H1 (cell line): ENCODE data around the gene CIDEA. TPM values are rescaled to one million over a fixed set of nuclear protein-coding genes. Genes with fewer than 3 reads are reported as not detected.

Source experiments
- CTCF ChIA-PET: fragments of 300-600 bp; sonication (Branson Sonifier 250); formaldehyde crosslinking; loops from one replicate; lab custom pipeline; 2021; ENCODE audit not compliant: partially characterized antibody; lab: Charles Lee
- POLR2A ChIA-PET: fragments of 300-600 bp; sonication (Branson Sonifier 250); formaldehyde crosslinking; loops from one replicate; lab custom pipeline; 2021; ENCODE audit warnings: inconsistent platforms; ENCODE audit not compliant: partially characterized antibody; lab: Charles Lee
- DNase-seq, 2 experiments: peaks; one replicate each; pipeline versions ENCODE4 v3.0.0 to v3.0.0-alpha.2; 2010 to 2022; ENCODE audit warnings: low spot score in 2 of 2, low read depth in 1 of 2, mixed read lengths in 1 of 2
- FAIRE-seq: peaks from 2 replicates; lab custom pipeline; 2011; peaks lifted over from hg19 to GRCh38; lab: Jason Lieb, UNC
- H2AFZ ChIP-seq: 2 replicates; pipeline ENCODE4 v1.8.1; 2012; ENCODE audit warnings: low read length, inconsistent platforms
- H2AK5ac ChIP-seq: 2 replicates; pipeline ENCODE4 v1.6.1; 2013; ENCODE audit warnings: low read depth, low read length
- H2BK120ac ChIP-seq: replicated peaks from 2 replicates; pipeline ENCODE3; 2013; ENCODE audit warnings: low read depth, low read length, inconsistent platforms
- H2BK12ac ChIP-seq: 2 replicates; pipeline ENCODE4 v1.6.1; 2013; ENCODE audit warnings: low read depth, low read length
- H2BK15ac ChIP-seq: 2 replicates; pipeline ENCODE4 v1.6.1; 2013; ENCODE audit warnings: low read length
- H2BK20ac ChIP-seq: 2 replicates; pipeline ENCODE4 v1.6.1; 2013; ENCODE audit warnings: low read length
- H2BK5ac ChIP-seq: 2 replicates; pipeline ENCODE4 v1.6.1; 2013; ENCODE audit warnings: low read depth, low read length
- H3K14ac ChIP-seq: 2 replicates; pipeline ENCODE4 v1.6.1; 2013; ENCODE audit warnings: inconsistent platforms; ENCODE audit not compliant: insufficient read length
- H3K18ac ChIP-seq: 2 replicates; pipeline ENCODE4 v1.6.1; 2013; ENCODE audit warnings: low read length; ENCODE audit errors: extremely low read depth
- H3K23ac ChIP-seq: 2 replicates; pipeline ENCODE4 v1.6.1; 2013; ENCODE audit warnings: inconsistent platforms; ENCODE audit not compliant: insufficient read length
- H3K23me2 ChIP-seq: 2 replicates; pipeline ENCODE4 v1.6.1; 2013; ENCODE audit warnings: low read depth, low read length
- H3K27ac ChIP-seq: 2 replicates; pipeline ENCODE4 v1.6.1; 2011; ENCODE audit warnings: low read depth, low read length, inconsistent platforms
- H3K27me3 ChIP-seq, 4 experiments: replicated peaks in 1 of 4; 1 replicate in 1 of 4; 2 replicates in 3 of 4; pipeline versions ENCODE4 v1.6.1 to v1.8.1; 2011 to 2013; ENCODE audit warnings: low read length in 3 of 4, mild to moderate bottlenecking in 3 of 4, inconsistent platforms in 2 of 4, mixed read lengths in 2 of 4, moderate library complexity in 1 of 4; ENCODE audit not compliant: control insufficient read depth in 3 of 4, insufficient read depth in 3 of 4; ENCODE audit errors: extremely low read depth in 1 of 4
- H3K36me3 ChIP-seq, 4 experiments: 2 replicates each; pipeline versions ENCODE4 v1.6.1 to v1.8.1; 2011 to 2013; ENCODE audit warnings: mild to moderate bottlenecking in 4 of 4, low read length in 3 of 4, moderate library complexity in 2 of 4, control low read depth in 1 of 4, inconsistent platforms in 1 of 4; ENCODE audit not compliant: insufficient read depth in 4 of 4, control insufficient read depth in 2 of 4
- H3K4ac ChIP-seq: replicated peaks from 2 replicates; pipeline ENCODE3; 2013; ENCODE audit warnings: low read length, low read depth, mixed read lengths, inconsistent platforms; ENCODE audit not compliant: insufficient read length
- H3K4me1 ChIP-seq, 4 experiments: replicated peaks in 1 of 4; 1 replicate in 1 of 4; 2 replicates in 3 of 4; pipeline versions ENCODE4 v1.6.1 to v1.8.1; 2011 to 2013; ENCODE audit warnings: low read length in 3 of 4, inconsistent platforms in 2 of 4, mixed read lengths in 1 of 4; ENCODE audit not compliant: insufficient read depth in 4 of 4, control insufficient read depth in 3 of 4
- H3K4me2 ChIP-seq, 2 experiments: 2 replicates each; pipeline versions ENCODE4 v1.6.1 to v1.8.1; 2011 to 2013; ENCODE audit warnings: low read depth in 2 of 2, low read length in 2 of 2, control low read depth in 1 of 2, inconsistent platforms in 1 of 2, mild to moderate bottlenecking in 1 of 2; ENCODE audit not compliant: insufficient read depth in 1 of 2
- H3K4me3 ChIP-seq, 4 experiments: fragments of 200-600, 300-600 bp in 1 of 4; sonication (generic), shearing (Covaris generic), sonication (Bioruptor Twin) in 1 of 4; 2 replicates each; pipeline versions ENCODE4 v1.5.1 to v1.8.1; 2011 to 2016; ENCODE audit warnings: low read length in 4 of 4, low read depth in 3 of 4, control low read depth in 2 of 4, inconsistent platforms in 2 of 4, mild to moderate bottlenecking in 2 of 4, mixed read lengths in 1 of 4, moderate library complexity in 1 of 4; ENCODE audit not compliant: insufficient read depth in 2 of 4; ENCODE audit errors: extremely low read depth in 1 of 4
- H3K56ac ChIP-seq: replicated peaks from 2 replicates; pipeline ENCODE3; 2013; ENCODE audit warnings: low read depth, mild to moderate bottlenecking, mixed read lengths, low read length, inconsistent platforms; ENCODE audit not compliant: insufficient read length
- H3K79me1 ChIP-seq: 2 replicates; pipeline ENCODE4 v1.6.1; 2013; ENCODE audit warnings: low read depth, low read length, control low read depth
- H3K79me2 ChIP-seq, 2 experiments: 2 replicates each; pipeline versions ENCODE4 v1.6.1 to v1.8.1; 2012 to 2013; ENCODE audit warnings: low read length in 2 of 2, mild to moderate bottlenecking in 2 of 2, inconsistent platforms in 1 of 2; ENCODE audit not compliant: insufficient read depth in 2 of 2, control insufficient read depth in 1 of 2
- H3K9ac ChIP-seq, 4 experiments: replicated peaks in 1 of 4; 1 replicate in 1 of 4; 2 replicates in 3 of 4; pipeline versions ENCODE4 v1.6.1 to v1.8.1; 2011 to 2013; ENCODE audit warnings: low read depth in 3 of 4, low read length in 3 of 4, control low read depth in 2 of 4, mild to moderate bottlenecking in 2 of 4, moderate library complexity in 2 of 4, inconsistent platforms in 1 of 4; ENCODE audit errors: extremely low read depth in 1 of 4
- H3K9me3 ChIP-seq, 2 experiments: 2 replicates each; pipeline versions ENCODE4 v1.6.1 to v1.8.1; 2012 to 2013; ENCODE audit warnings: mild to moderate bottlenecking in 2 of 2, moderate library complexity in 2 of 2, control low read depth in 1 of 2, inconsistent platforms in 1 of 2, low read depth in 1 of 2, low read length in 1 of 2, mixed read lengths in 1 of 2; ENCODE audit not compliant: insufficient read depth in 2 of 2
- H4K20me1 ChIP-seq, 2 experiments: replicated peaks in 1 of 2; 2 replicates each; pipeline versions ENCODE3 to v1.8.1; 2011 to 2013; ENCODE audit warnings: inconsistent platforms in 2 of 2, low read length in 2 of 2, mild to moderate bottlenecking in 1 of 2; ENCODE audit not compliant: insufficient read depth in 2 of 2, control insufficient read depth in 1 of 2
- H4K5ac ChIP-seq: 2 replicates; pipeline ENCODE4 v1.6.1; 2013; ENCODE audit warnings: low read length, low read depth, mixed read lengths, inconsistent platforms; ENCODE audit not compliant: insufficient read length
- H4K8ac ChIP-seq: 2 replicates; pipeline ENCODE4 v1.8.0; 2013; ENCODE audit warnings: mild to moderate bottlenecking, moderate library complexity, low read length, inconsistent platforms; ENCODE audit not compliant: insufficient read depth; ENCODE audit errors: extremely low read depth
- H4K91ac ChIP-seq: replicated peaks from 2 replicates; pipeline ENCODE3; 2013; ENCODE audit warnings: low read length, mixed read lengths, inconsistent platforms; ENCODE audit not compliant: insufficient read length
- ATF3 ChIP-seq: IDR thresholded peaks from 2 replicates; pipeline ENCODE4 v1.6.1; 2011; ENCODE audit warnings: low read depth, mild to moderate bottlenecking, low read length; ENCODE audit not compliant: insufficient read depth
- CREB1 ChIP-seq: IDR thresholded peaks from 2 replicates; pipeline ENCODE4 v1.6.1; 2012; ENCODE audit warnings: inconsistent platforms
- CTCF ChIP-seq, 3 experiments: IDR thresholded peaks; 1 replicate in 2 of 3; 2 replicates in 1 of 3; pipeline versions ENCODE4 v1.5.1 to v1.6.1; 2011; ENCODE audit warnings: low read length in 3 of 3, mild to moderate bottlenecking in 3 of 3, inconsistent platforms in 2 of 3, low read depth in 1 of 3, moderate library complexity in 1 of 3; ENCODE audit not compliant: insufficient read depth in 1 of 3; ENCODE audit errors: control extremely low read depth in 1 of 3
- JUND ChIP-seq: IDR thresholded peaks from 2 replicates; pipeline ENCODE4 v1.6.1; 2011; ENCODE audit warnings: mild to moderate bottlenecking, improper control_type of control experiment, low read length
- KDM5A ChIP-seq: fragments of 200-600 bp; IDR thresholded peaks from 2 replicates; pipeline ENCODE4 v1.7.1; 2012; ENCODE audit warnings: mild to moderate bottlenecking, low read length, inconsistent platforms, mixed read lengths
- TAF7 ChIP-seq: optimal IDR thresholded peaks from 2 replicates; pipeline ENCODE3; 2011; ENCODE audit warnings: low read depth, mild to moderate bottlenecking, inconsistent platforms, low read length, moderate library complexity, borderline replicate concordance
- WGBS, 2 experiments: shearing (Covaris generic) in 1 of 2; methylation state at CpG; one replicate each; pipeline versions ENCODE4 v1.1.6 to v1.1.7; 2013 to 2015; ENCODE audit warnings: low lambda C conversion rate in 2 of 2, mixed read lengths in 2 of 2, inconsistent platforms in 1 of 2, low coverage in 1 of 2, missing lambda C conversion rate in 1 of 2; ENCODE audit not compliant: insufficient replicate concordance in 2 of 2, insufficient coverage in 1 of 2, insufficient read length in 1 of 2; ENCODE audit errors: extremely low coverage in 1 of 2, missing lambda C conversion rate in 1 of 2; 5-methylcytosine and 5-hydroxymethylcytosine counted together
- polyA plus RNA-seq, 7 experiments: library from polyadenylated mRNA; depleted of rRNA in 3 of 7; stranded (reverse) in 5 of 7; unstranded in 2 of 7; fragments of >200 nt in 5 of 7; fragments of 200-250 nt in 2 of 7; gene quantifications; 1 replicate in 5 of 7; 2 replicates in 1 of 7; 4 replicates in 1 of 7; pipeline versions ENCODE4 v1.2.1 to v1.2.3, GENCODE V29; 2011 to 2013; ENCODE audit warnings: missing spikeins in 2 of 7, mixed read lengths in 2 of 7
- total RNA-seq: library from RNA; stranded (reverse); fragmentation: NEBNext Ultra II Directional; extraction: Animal tissue kit (Norgen Biotek cat#: 25700); gene quantifications from 2 replicates; pipeline ENCODE4 v1.2.1, GENCODE V29; 2021

CIDEA gene
- total and polyA plus RNA-seq, 2 of the 8 experiments (the other 6 are each of a cell fraction or from before 2014, with no cell fraction given): not detected

GRCh38 chr18:12252061-12252460 is 2.1 kb upstream of the CIDEA start:
- H4K8ac ChIP-seq: no peak overlapping the region
- H3K9me3 ChIP-seq: no peaks in the 10 kb centered on the region
- H3K14ac ChIP-seq: no peak overlapping the region
- no peak overlapping the region for H4K5ac ChIP-seq
- H3K18ac ChIP-seq: no peak overlapping the region
- H2BK5ac ChIP-seq: no peak overlapping the region
- ChIA-PET POLR2A (no interaction called here), CTCF (interaction anchor here (0.9 to 2.3 kb wide), 5 partner anchors 15 to 158 kb away, joined by 3 to 10 read pairs (median 4); partner anchors contain the start of gene ANKRD62)
- H3K4me3 ChIP-seq: no peak overlapping the region
- TF ChIP-seq KDM5A (no peak), CREB1 (no peak), TAF7 (no peak), CTCF (IDR thresholded peaks at IDR 0.05; ENCODE audit: control extremely low read depth in 1 of 3, insufficient read depth in 1 of 3, low read depth in 1 of 3, low read length in 3 of 3) (no peak), ATF3 (no peak), JUND (no peak)
- H2BK12ac ChIP-seq: no peak overlapping the region
- H3K9ac ChIP-seq: no peak overlapping the region
- no peaks in the 10 kb centered on the region for H3K36me3 ChIP-seq
- no peak overlapping the region for H2AFZ ChIP-seq
- peaks cover 1 to 2% of the 10 kb centered on the region in 2 experiments for H4K20me1 ChIP-seq
- 89% methylated on average over 6 of the region's 6 CpGs; no CpG with 5 or more reads in 1 of the 2 experiments for WGBS, 2 experiments
- DNase-seq (no peak), FAIRE-seq (no peak)
- no peak overlapping the region for H2BK20ac ChIP-seq
- H3K56ac ChIP-seq: no peak overlapping the region
- H3K23me2 ChIP-seq: peaks cover 18% of the 10 kb centered on the region; the same call in 1 of the 2 replicates
- peaks cover 2 to 11% (median 6%) of the 10 kb centered on the region in 4 experiments for H3K4me1 ChIP-seq
- no peak overlapping the region for H4K91ac ChIP-seq
- no peak overlapping the region for H3K4ac ChIP-seq
- no peaks in the 10 kb centered on the region for H3K79me2 ChIP-seq
- peaks cover 38 to 62% (median 55%) of the 10 kb centered on the region in 4 experiments for H3K27me3 ChIP-seq
- no peaks in the 10 kb centered on the region for H3K79me1 ChIP-seq
- no peak overlapping the region for H3K27ac ChIP-seq
- no peak overlapping the region for H3K4me2 ChIP-seq
- no peak overlapping the region for H2BK15ac ChIP-seq
- no peak overlapping the region for H2AK5ac ChIP-seq
- H3K23ac ChIP-seq: no peak overlapping the region
- no peak overlapping the region for H2BK120ac ChIP-seq
